A549 (cell line): ENCODE measurements around the gene DCAF15.

Experiments used
- NFE2L2 ChIP-seq: fragments of 150-350 bp; conservative IDR thresholded peaks from 2 replicates; pipeline ENCODE4 v1.6.1; 2014; ENCODE audit warnings: low read length
- POLR2A ChIP-seq: IDR thresholded peaks from 2 replicates; pipeline ENCODE4 v1.6.1; 2012; ENCODE audit warnings: mild to moderate bottlenecking, low read length
- RCOR1 ChIP-seq: fragments of 150-350 bp; IDR thresholded peaks from 2 replicates; pipeline ENCODE4 v1.6.1; 2014; ENCODE audit warnings: antibody characterized with exemption, low read length, low read depth
- TF ChIP-seq, protein P1 (sequence below): fragments of >200 bp; sonication (Bioruptor Twin); formaldehyde crosslinking; IDR thresholded peaks from 3 replicates; pipeline ENCODE4 v1.5.1; 2016

- TF ChIP-seq RCOR1, result no peak
- TF ChIP-seq, protein P1, sequence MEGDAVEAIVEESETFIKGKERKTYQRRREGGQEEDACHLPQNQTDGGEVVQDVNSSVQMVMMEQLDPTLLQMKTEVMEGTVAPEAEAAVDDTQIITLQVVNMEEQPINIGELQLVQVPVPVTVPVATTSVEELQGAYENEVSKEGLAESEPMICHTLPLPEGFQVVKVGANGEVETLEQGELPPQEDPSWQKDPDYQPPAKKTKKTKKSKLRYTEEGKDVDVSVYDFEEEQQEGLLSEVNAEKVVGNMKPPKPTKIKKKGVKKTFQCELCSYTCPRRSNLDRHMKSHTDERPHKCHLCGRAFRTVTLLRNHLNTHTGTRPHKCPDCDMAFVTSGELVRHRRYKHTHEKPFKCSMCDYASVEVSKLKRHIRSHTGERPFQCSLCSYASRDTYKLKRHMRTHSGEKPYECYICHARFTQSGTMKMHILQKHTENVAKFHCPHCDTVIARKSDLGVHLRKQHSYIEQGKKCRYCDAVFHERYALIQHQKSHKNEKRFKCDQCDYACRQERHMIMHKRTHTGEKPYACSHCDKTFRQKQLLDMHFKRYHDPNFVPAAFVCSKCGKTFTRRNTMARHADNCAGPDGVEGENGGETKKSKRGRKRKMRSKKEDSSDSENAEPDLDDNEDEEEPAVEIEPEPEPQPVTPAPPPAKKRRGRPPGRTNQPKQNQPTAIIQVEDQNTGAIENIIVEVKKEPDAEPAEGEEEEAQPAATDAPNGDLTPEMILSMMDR, result no peak
- TF ChIP-seq POLR2A, result no peak
- TF ChIP-seq NFE2L2, result no peak
Measured at GRCh38 chr19:13920940-13921747, 31.2 kb upstream of the DCAF15 start.
